Liver (tissue), 3 donors: ENCODE data around the gene KLF13.

ENCODE experiments used
- ATF3 ChIP-seq: IDR thresholded peaks from 2 replicates; pipeline ENCODE4 v1.6.1; 2016; ENCODE audit warnings: antibody characterized with exemption
- MAX ChIP-seq: IDR thresholded peaks from 2 replicates; pipeline ENCODE4 v1.6.1; 2016; ENCODE audit warnings: antibody characterized with exemption
- RAD21 ChIP-seq, 2 donors: IDR thresholded peaks; 2 replicates each; pipeline ENCODE4 v1.6.1; 2016; ENCODE audit warnings: antibody characterized with exemption in 2 of 2, mild to moderate bottlenecking in 2 of 2
- REST ChIP-seq: IDR thresholded peaks from 2 replicates; pipeline ENCODE4 v1.6.1; 2016; ENCODE audit warnings: antibody characterized with exemption, mild to moderate bottlenecking
- RXRA ChIP-seq, 2 donors: IDR thresholded peaks; 2 replicates each; pipeline ENCODE4 v1.6.1; 2017 to 2018; ENCODE audit warnings: antibody characterized with exemption in 2 of 2, mild to moderate bottlenecking in 1 of 2
- SP1 ChIP-seq: IDR thresholded peaks from 2 replicates; pipeline ENCODE4 v1.6.1; 2018; ENCODE audit warnings: antibody characterized with exemption, mild to moderate bottlenecking
- TAF1 ChIP-seq: conservative IDR thresholded peaks from 2 replicates; pipeline ENCODE4 v1.6.1; 2016; ENCODE audit warnings: antibody characterized with exemption, mild to moderate bottlenecking
- YY1 ChIP-seq: IDR thresholded peaks from 2 replicates; pipeline ENCODE4 v1.6.1; 2016; ENCODE audit warnings: antibody characterized with exemption, mild to moderate bottlenecking
- ZBTB33 ChIP-seq: IDR thresholded peaks from 2 replicates; pipeline ENCODE4 v1.6.1; 2016; ENCODE audit warnings: antibody characterized with exemption
- TF ChIP-seq, protein P1 (sequence below): fragments of 150-350 bp; IDR thresholded peaks from 2 replicates; pipeline ENCODE4 v1.5.1; 2017; ENCODE audit warnings: improper control_type of control experiment, low read depth, low read length; ENCODE audit not compliant: missing input control
- donor health status: healthy.
- donor health status: healthy.

GRCh38 chr15:31373096-31373865 lies 46.6 kb downstream of the KLF13 start:
- TF ChIP-seq RAD21 (IDR thresholded peaks at IDR 0.05) = no peak
- TF ChIP-seq SP1 = no peak
- no peak for TF ChIP-seq REST
- TF ChIP-seq, protein P1, sequence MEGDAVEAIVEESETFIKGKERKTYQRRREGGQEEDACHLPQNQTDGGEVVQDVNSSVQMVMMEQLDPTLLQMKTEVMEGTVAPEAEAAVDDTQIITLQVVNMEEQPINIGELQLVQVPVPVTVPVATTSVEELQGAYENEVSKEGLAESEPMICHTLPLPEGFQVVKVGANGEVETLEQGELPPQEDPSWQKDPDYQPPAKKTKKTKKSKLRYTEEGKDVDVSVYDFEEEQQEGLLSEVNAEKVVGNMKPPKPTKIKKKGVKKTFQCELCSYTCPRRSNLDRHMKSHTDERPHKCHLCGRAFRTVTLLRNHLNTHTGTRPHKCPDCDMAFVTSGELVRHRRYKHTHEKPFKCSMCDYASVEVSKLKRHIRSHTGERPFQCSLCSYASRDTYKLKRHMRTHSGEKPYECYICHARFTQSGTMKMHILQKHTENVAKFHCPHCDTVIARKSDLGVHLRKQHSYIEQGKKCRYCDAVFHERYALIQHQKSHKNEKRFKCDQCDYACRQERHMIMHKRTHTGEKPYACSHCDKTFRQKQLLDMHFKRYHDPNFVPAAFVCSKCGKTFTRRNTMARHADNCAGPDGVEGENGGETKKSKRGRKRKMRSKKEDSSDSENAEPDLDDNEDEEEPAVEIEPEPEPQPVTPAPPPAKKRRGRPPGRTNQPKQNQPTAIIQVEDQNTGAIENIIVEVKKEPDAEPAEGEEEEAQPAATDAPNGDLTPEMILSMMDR = no peak
- TF ChIP-seq RXRA (IDR thresholded peaks at IDR 0.05) = no peak
- TF ChIP-seq MAX = no peak
- no peak for TF ChIP-seq ZBTB33
- no peak for TF ChIP-seq YY1
- TF ChIP-seq TAF1 = no peak
- TF ChIP-seq ATF3 = no peak
